ENCODE measurements around the gene ANKRD17.

GRCh38 chr4:73090738-73091137, 167.9 kb downstream of the ANKRD17 start:
- TF ChIP-seq GATA3 (IDR thresholded peaks at IDR 0.05; ENCODE audit: low read depth, low read length) = no peak
- no peak for TF ChIP-seq GATA2 (IDR thresholded peaks at IDR 0.05; ENCODE audit: low read depth, low read length)

Measured in SH-SY5Y (cell line).